ENCODE results near the gene IL22RA1. TPM values are rescaled to one million over a fixed set of nuclear protein-coding genes. Genes with fewer than 3 reads are reported as not detected.

The IL22RA1 gene
- total RNA-seq, 1 experiment from 2014 or later = 0.13 TPM

GRCh38 chr1:24134376-24134775 is 8.6 kb downstream of the IL22RA1 start:
- no peaks in the 10 kb centered on the region for H3K79me1 ChIP-seq (ENCODE audit: insufficient read depth, low read depth, low read length, poor library complexity, severe bottlenecking)
- no peaks in the 10 kb centered on the region for H3K9me3 ChIP-seq (ENCODE audit: control insufficient read depth, low read depth, low read length)
- no peak for DNase-seq
- H3K23ac ChIP-seq (ENCODE audit: insufficient read length, low read depth, low read length) = no peak overlapping the region
- H3K4me3 Mint-ChIP-seq = no peak overlapping the region
- no peak overlapping the region for H3K27ac ChIP-seq (ENCODE audit: insufficient read length, low read depth, low read length)
- no CpG with 5 or more reads among the region's 3 CpGs for WGBS (ENCODE audit: extremely low coverage, insufficient read length, low lambda C conversion rate)
- H3K27me3 ChIP-seq (ENCODE audit: insufficient read depth, low read length) = no peaks in the 10 kb centered on the region
- no peak overlapping the region for H2AK5ac ChIP-seq (ENCODE audit: insufficient read length, low read length)
- TF ChIP-seq CTCF (conservative IDR thresholded peaks at IDR 0.05) = no peak
- peaks cover 2% of the 10 kb centered on the region for H3K27me3 Mint-ChIP-seq (ENCODE audit: low read depth)
- H3K18ac ChIP-seq (ENCODE audit: insufficient read length, low read depth, low read length) = no peak overlapping the region
- no peak overlapping the region for H3K56ac ChIP-seq (ENCODE audit: insufficient read length, low read depth, low read length)
- no peaks in the 10 kb centered on the region for H3K79me2 ChIP-seq (ENCODE audit: insufficient read depth, low read length)
- no peak overlapping the region for H3K14ac ChIP-seq (ENCODE audit: insufficient read depth, low read length)
- H3K4ac ChIP-seq (ENCODE audit: low read depth, low read length) = no peak overlapping the region
- no peak overlapping the region for H3K4me2 ChIP-seq (ENCODE audit: insufficient read depth, insufficient read length, low read length)
- H3K9me3 Mint-ChIP-seq = peaks cover 0 to 13% of the 10 kb centered on the region in 2 experiments; a peak in 2 of 5 replicates
- no peaks in the 10 kb centered on the region for H4K20me1 ChIP-seq (ENCODE audit: control insufficient read depth, insufficient read depth, insufficient read length)
- H2BK12ac ChIP-seq (ENCODE audit: insufficient read length, low read depth, low read length) = no peak overlapping the region
- H4K8ac ChIP-seq (replicated peaks; ENCODE audit: insufficient read length, low read depth, low read length) = no peak overlapping the region
- no peak overlapping the region for H2BK20ac ChIP-seq (ENCODE audit: low read depth, low read length, poor library complexity, severe bottlenecking)
- H4K5ac ChIP-seq (ENCODE audit: insufficient read length, low read depth, low read length) = no peak overlapping the region
- no peak overlapping the region for H2BK15ac ChIP-seq (ENCODE audit: low read depth, low read length)
- no peak overlapping the region for H3T11ph ChIP-seq (ENCODE audit: low read length)
- no peaks in the 10 kb centered on the region for H3K23me2 ChIP-seq (ENCODE audit: insufficient read length, low read depth, low read length, poor library complexity, severe bottlenecking)
- H3K36me3 Mint-ChIP-seq (ENCODE audit: insufficient read depth in 1 of 3, low read depth in 3 of 3) = peaks cover 0 to 8% (median 2%) of the 10 kb centered on the region in 3 experiments; a peak in 1 of 7 replicates
- H2AFZ ChIP-seq (ENCODE audit: low read length) = no peak overlapping the region
- peaks cover 12 to 16% of the 10 kb centered on the region in 2 experiments for H3K4me1 Mint-ChIP-seq
- no peak overlapping the region for H3K9ac ChIP-seq (ENCODE audit: extremely low read depth, insufficient read length, low read length)
- no peak overlapping the region for H3K27ac Mint-ChIP-seq
- no peaks in the 10 kb centered on the region for H3K4me1 ChIP-seq (ENCODE audit: insufficient read depth, low read length)
- no peak overlapping the region for H2BK5ac ChIP-seq (ENCODE audit: insufficient read length, low read length)
- H2BK120ac ChIP-seq (ENCODE audit: low read depth, low read length, poor library complexity, severe bottlenecking) = no peak overlapping the region
- no peak overlapping the region for H4K91ac ChIP-seq (ENCODE audit: insufficient read length, low read depth, low read length)

All from H9 (cell line).